Neuronal stem cell (in vitro differentiated cells): ENCODE results near the gene SEC61G.

Source experiments
- DNase-seq: peaks from one replicate; pipeline ENCODE4 v3.0.0-alpha.2; 2013; ENCODE audit warnings: low spot score
- H2AFZ ChIP-seq: one replicate; pipeline ENCODE4 v1.6.1; 2013; ENCODE audit warnings: mild to moderate bottlenecking, low read length, inconsistent platforms
- H2AK5ac ChIP-seq: 2 replicates; pipeline ENCODE4 v1.6.1; 2013; ENCODE audit warnings: low read depth, mild to moderate bottlenecking, inconsistent platforms, low read length, moderate library complexity, mixed read lengths
- H2BK120ac ChIP-seq: 2 replicates; pipeline ENCODE4 v1.6.1; 2013; ENCODE audit warnings: low read depth, mild to moderate bottlenecking, inconsistent platforms, low read length, moderate library complexity, mixed read lengths
- H2BK12ac ChIP-seq: one replicate; pipeline ENCODE4 v1.6.1; 2013; ENCODE audit warnings: low read length, inconsistent platforms
- H2BK15ac ChIP-seq: 2 replicates; pipeline ENCODE4 v1.6.1; 2013; ENCODE audit warnings: mild to moderate bottlenecking, low read length, inconsistent platforms, mixed read lengths
- H2BK5ac ChIP-seq: one replicate; pipeline ENCODE4 v1.6.1; 2013; ENCODE audit warnings: inconsistent platforms, mild to moderate bottlenecking, low read length, moderate library complexity
- H3K14ac ChIP-seq: one replicate; pipeline ENCODE4 v1.6.1; 2013; ENCODE audit warnings: low read length, inconsistent platforms
- H3K18ac ChIP-seq: 2 replicates; pipeline ENCODE4 v1.6.1; 2013; ENCODE audit warnings: low read length, inconsistent platforms
- H3K23ac ChIP-seq: 2 replicates; pipeline ENCODE4 v1.6.1; 2013; ENCODE audit warnings: low read depth, mild to moderate bottlenecking, mixed read lengths, low read length, inconsistent platforms; ENCODE audit not compliant: poor library complexity
- H3K27ac ChIP-seq: replicated peaks from 3 replicates; pipeline ENCODE4 v1.5.1; 2013; ENCODE audit warnings: low read length, inconsistent platforms
- H3K27me3 ChIP-seq, 3 experiments: 2 replicates each; pipeline ENCODE4 v1.6.1; 2013; ENCODE audit warnings: low read length in 3 of 3, mild to moderate bottlenecking in 2 of 3, inconsistent platforms in 1 of 3, low read depth in 1 of 3, mixed read lengths in 1 of 3, moderate library complexity in 1 of 3; ENCODE audit not compliant: control insufficient read depth in 3 of 3, insufficient read depth in 3 of 3
- H3K36me3 ChIP-seq, 2 donors: replicated peaks in 1 of 2; 2 replicates each; pipeline ENCODE4 v1.6.1; 2013; ENCODE audit warnings: low read length in 2 of 2; ENCODE audit not compliant: control insufficient read depth in 2 of 2, insufficient read depth in 2 of 2
- H3K4ac ChIP-seq: 2 replicates; pipeline ENCODE4 v1.6.1; 2013; ENCODE audit warnings: inconsistent platforms, mild to moderate bottlenecking, low read length, moderate library complexity
- H3K4me1 ChIP-seq, 2 donors: 1 replicate in 1 of 2; 2 replicates in 1 of 2; pipeline ENCODE4 v1.6.1; 2013; ENCODE audit warnings: low read length in 2 of 2, low read depth in 1 of 2; ENCODE audit not compliant: control insufficient read depth in 2 of 2, insufficient read depth in 1 of 2
- H3K4me2 ChIP-seq: one replicate; pipeline ENCODE4 v1.6.1; 2013; ENCODE audit warnings: mild to moderate bottlenecking, low read length, inconsistent platforms; ENCODE audit not compliant: insufficient read depth, poor library complexity, severe bottlenecking
- H3K4me3 ChIP-seq, 2 donors: 2 replicates each; pipeline ENCODE4 v1.5.1; 2013; ENCODE audit warnings: low read length in 2 of 2, mild to moderate bottlenecking in 2 of 2, inconsistent platforms in 1 of 2, moderate library complexity in 1 of 2
- H3K79me1 ChIP-seq: one replicate; pipeline ENCODE4 v1.6.1; 2013; ENCODE audit warnings: low read depth, mild to moderate bottlenecking, inconsistent platforms, low read length, moderate library complexity
- H3K9ac ChIP-seq: one replicate; pipeline ENCODE4 v1.6.1; 2013; ENCODE audit warnings: mild to moderate bottlenecking, low read depth, low read length, inconsistent platforms; ENCODE audit not compliant: poor library complexity
- H3K9me3 ChIP-seq, 2 donors: replicated peaks in 1 of 2; 2 replicates each; pipeline versions ENCODE3 to v1.6.1; 2013; ENCODE audit warnings: low read length in 2 of 2, mild to moderate bottlenecking in 2 of 2, inconsistent platforms in 1 of 2, low read depth in 1 of 2, mixed read lengths in 1 of 2, moderate library complexity in 1 of 2; ENCODE audit not compliant: control insufficient read depth in 2 of 2, insufficient read depth in 1 of 2
- H4K8ac ChIP-seq: one replicate; pipeline ENCODE4 v1.6.1; 2013; ENCODE audit warnings: low read depth, mild to moderate bottlenecking, inconsistent platforms, low read length, moderate library complexity
- H4K91ac ChIP-seq: one replicate; pipeline ENCODE4 v1.6.1; 2013; ENCODE audit warnings: low read length, low read depth, mild to moderate bottlenecking, inconsistent platforms; ENCODE audit not compliant: poor library complexity
- whole genome bisulfite sequencing, 2 donors: extraction: QIAGEN DNeasy Blood & Tissue Kit; methylation state at CpG; one replicate each; pipeline ENCODE4 v1.1.7; 2013; ENCODE audit warnings: missing lambda C conversion rate in 2 of 2, mixed read lengths in 1 of 2; ENCODE audit not compliant: insufficient read length in 2 of 2, insufficient replicate concordance in 1 of 2; ENCODE audit errors: extremely low coverage in 2 of 2; 5-methylcytosine and 5-hydroxymethylcytosine counted together

Gene SEC61G

GRCh38 chr7:54769203-54769602 lies 10.2 kb upstream of the SEC61G start:
- Histone ChIP-seq H3K9ac (no peak overlapping the region), H3K9me3 (no peaks in the 10 kb centered on the region), H3K4me1 (peaks cover 0 to 2% of the 10 kb centered on the region in 2 donors), H4K8ac (no peak overlapping the region), H4K91ac (no peak overlapping the region), H2BK5ac (no peak overlapping the region), H3K27me3 (peaks cover 0 to 7% (median 0%) of the 10 kb centered on the region in 3 experiments), H2BK12ac (no peak overlapping the region), H3K4me3 (no peak overlapping the region), H3K79me1 (no peaks in the 10 kb centered on the region), H2BK15ac (no peak overlapping the region), H3K18ac (no peak overlapping the region), H2AFZ (no peak overlapping the region), H3K36me3 (no peaks in the 10 kb centered on the region), H3K27ac (no peak overlapping the region), H3K23ac (no peak overlapping the region), H2BK120ac (no peak overlapping the region), H3K14ac (no peak overlapping the region), H2AK5ac (no peak overlapping the region), H3K4ac (no peak overlapping the region), H3K4me2 (no peak overlapping the region)
- WGBS, 2 donors: no CpG with 5 or more reads among the region's 2 CpGs
- DNase-seq: no peak

GRCh38 chr7:54764861-54765260 lies 5.8 kb upstream of the SEC61G start:
- no peak for DNase-seq
- no peaks in the 10 kb centered on the region for H3K79me1 ChIP-seq
- H3K27me3 ChIP-seq: no peaks in the 10 kb centered on the region
- no peak overlapping the region for H2BK12ac ChIP-seq
- no peak overlapping the region for H3K9ac ChIP-seq
- WGBS, 2 donors: no CpG with 5 or more reads among the region's 9 CpGs
- no peak overlapping the region for H2BK15ac ChIP-seq
- H3K4me1 ChIP-seq: peaks cover 0 to 3% of the 10 kb centered on the region in 2 donors
- H3K18ac ChIP-seq: no peak overlapping the region
- H2BK120ac ChIP-seq: no peak overlapping the region
- no peak overlapping the region for H2AK5ac ChIP-seq
- no peak overlapping the region for H3K4me2 ChIP-seq
- H3K27ac ChIP-seq: no peak overlapping the region
- H3K23ac ChIP-seq: no peak overlapping the region
- no peaks in the 10 kb centered on the region for H3K36me3 ChIP-seq
- no peak overlapping the region for H3K14ac ChIP-seq
- H3K9me3 ChIP-seq: no peaks in the 10 kb centered on the region
- H4K8ac ChIP-seq: no peak overlapping the region
- no peak overlapping the region for H2AFZ ChIP-seq
- H3K4me3 ChIP-seq: no peak overlapping the region
- H2BK5ac ChIP-seq: no peak overlapping the region
- no peak overlapping the region for H4K91ac ChIP-seq
- no peak overlapping the region for H3K4ac ChIP-seq

GRCh38 chr7:54757711-54758110 lies 1.3 kb downstream of the SEC61G start:
- Histone ChIP-seq H3K27me3 (no peaks in the 10 kb centered on the region), H2BK120ac (no peak overlapping the region), H3K9me3 (no peaks in the 10 kb centered on the region), H2BK12ac (no peak overlapping the region), H2BK5ac (no peak overlapping the region), H3K9ac (no peak overlapping the region), H3K4me2 (no peak overlapping the region), H3K4ac (no peak overlapping the region), H3K4me1 (peaks cover 4 to 6% of the 10 kb centered on the region in 2 donors), H2AFZ (no peak overlapping the region), H3K23ac (no peak overlapping the region), H4K91ac (no peak overlapping the region), H3K27ac (no peak overlapping the region), H3K14ac (no peak overlapping the region), H3K36me3 (peaks cover 2 to 42% of the 10 kb centered on the region in 2 donors), H2BK15ac (no peak overlapping the region), H4K8ac (no peak overlapping the region), H2AK5ac (no peak overlapping the region), H3K4me3 (peak overlapping the region in 1 of 2 donors; percentile 91), H3K18ac (no peak overlapping the region), H3K79me1 (peaks cover 6% of the 10 kb centered on the region)
- WGBS, 2 donors: no CpG with 5 or more reads among the region's 6 CpGs
- no peak for DNase-seq

GRCh38 chr7:54749200-54749599 lies 9.8 kb downstream of the SEC61G start:
- Histone ChIP-seq H3K14ac (no peak overlapping the region), H3K4me2 (no peak overlapping the region), H2BK12ac (no peak overlapping the region), H2BK15ac (no peak overlapping the region), H3K36me3 (peaks cover 14 to 68% of the 10 kb centered on the region in 2 donors), H3K9me3 (no peaks in the 10 kb centered on the region), H3K4me3 (no peak overlapping the region), H3K23ac (no peak overlapping the region), H3K79me1 (peaks cover 2% of the 10 kb centered on the region), H3K27ac (no peak overlapping the region), H3K4me1 (no peaks in the 10 kb centered on the region), H2BK5ac (no peak overlapping the region), H4K91ac (no peak overlapping the region), H3K27me3 (no peaks in the 10 kb centered on the region), H3K4ac (no peak overlapping the region), H2AK5ac (no peak overlapping the region), H2AFZ (no peak overlapping the region), H3K18ac (no peak overlapping the region), H4K8ac (no peak overlapping the region), H3K9ac (no peak overlapping the region), H2BK120ac (no peak overlapping the region)
- WGBS, 2 donors: no CpG with 5 or more reads among the region's 6 CpGs
- DNase-seq: no peak
